Memory B cell (primary cell): Measurements from ENCODE around the gene OR52K1.
"Not testable (repeated sequence)": the region's sequence is repeated elsewhere in the genome, so short reads cannot be mapped to it uniquely, and the experiment has no call there.

Experiments used
- ATAC-seq: fragments of 150-1000 bp; cut with Tn5 transposase; 2 replicates; pipeline ENCODE4 v1.10.0; 2021; ENCODE audit warnings: low read depth, mild to moderate bottlenecking, moderate library complexity
- DNase-seq, 2 donors: peaks; one replicate each; pipeline ENCODE4 v3.0.0; 2022; ENCODE audit warnings: low spot score in 2 of 2
- H3K27ac Mint-ChIP-seq: one replicate; pipeline ENCODE4 v1.8.0; 2022; ENCODE audit warnings: mild to moderate bottlenecking, moderate library complexity, mixed read lengths
- H3K27me3 Mint-ChIP-seq: one replicate; pipeline ENCODE4 v1.8.0; 2022; ENCODE audit warnings: mixed read lengths
- H3K36me3 Mint-ChIP-seq: one replicate; pipeline ENCODE4 v1.8.0; 2022; ENCODE audit warnings: mild to moderate bottlenecking, mixed read lengths
- H3K4me1 Mint-ChIP-seq: one replicate; pipeline ENCODE4 v1.8.0; 2022; ENCODE audit warnings: mixed read lengths
- H3K4me3 Mint-ChIP-seq: one replicate; pipeline ENCODE4 v1.8.0; 2022; ENCODE audit warnings: mild to moderate bottlenecking, moderate library complexity, mixed read lengths
- H3K9me3 Mint-ChIP-seq: one replicate; pipeline ENCODE4 v1.8.0; 2022; ENCODE audit warnings: mixed read lengths

OR52K1 gene

DNA sequence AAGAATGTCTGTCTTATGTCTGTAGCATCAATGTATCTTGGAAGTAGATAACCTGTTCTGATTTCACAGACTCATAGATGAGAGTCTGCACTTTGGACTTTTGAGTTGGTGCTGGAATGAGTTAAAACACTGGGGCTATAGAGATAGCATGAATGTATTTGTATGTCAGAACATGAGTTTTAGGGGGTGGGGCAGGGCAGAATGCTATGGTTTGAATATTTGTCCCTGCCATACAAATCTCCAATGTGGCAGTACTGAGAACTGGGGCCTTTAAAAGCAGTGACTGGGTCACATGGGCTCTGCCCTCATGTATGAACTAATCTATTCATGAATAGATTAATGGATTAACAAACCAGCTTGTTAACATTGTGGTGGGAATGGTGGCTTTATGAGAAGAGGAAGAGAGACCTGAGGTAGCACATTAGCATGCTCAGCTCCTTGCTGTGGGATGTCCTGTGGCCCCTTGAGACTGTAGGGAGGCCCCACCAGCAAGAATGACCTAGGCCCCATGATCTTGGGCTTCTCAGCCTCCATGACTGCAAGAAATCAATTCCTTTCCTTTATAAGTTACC lies 15.5 kb upstream of the OR52K1 start:
- no peak overlapping the region for H3K4me3 Mint-ChIP-seq
- no peak overlapping the region for H3K27ac Mint-ChIP-seq
- ATAC-seq, result no peak
- H3K4me1 Mint-ChIP-seq, result peaks cover 19% of the 10 kb centered on the region
- H3K9me3 Mint-ChIP-seq, result peaks cover 12% of the 10 kb centered on the region
- DNase-seq, result no peak
- H3K27me3 Mint-ChIP-seq, result no peaks in the 10 kb centered on the region
- H3K36me3 Mint-ChIP-seq, result peaks cover 7% of the 10 kb centered on the region

DNA sequence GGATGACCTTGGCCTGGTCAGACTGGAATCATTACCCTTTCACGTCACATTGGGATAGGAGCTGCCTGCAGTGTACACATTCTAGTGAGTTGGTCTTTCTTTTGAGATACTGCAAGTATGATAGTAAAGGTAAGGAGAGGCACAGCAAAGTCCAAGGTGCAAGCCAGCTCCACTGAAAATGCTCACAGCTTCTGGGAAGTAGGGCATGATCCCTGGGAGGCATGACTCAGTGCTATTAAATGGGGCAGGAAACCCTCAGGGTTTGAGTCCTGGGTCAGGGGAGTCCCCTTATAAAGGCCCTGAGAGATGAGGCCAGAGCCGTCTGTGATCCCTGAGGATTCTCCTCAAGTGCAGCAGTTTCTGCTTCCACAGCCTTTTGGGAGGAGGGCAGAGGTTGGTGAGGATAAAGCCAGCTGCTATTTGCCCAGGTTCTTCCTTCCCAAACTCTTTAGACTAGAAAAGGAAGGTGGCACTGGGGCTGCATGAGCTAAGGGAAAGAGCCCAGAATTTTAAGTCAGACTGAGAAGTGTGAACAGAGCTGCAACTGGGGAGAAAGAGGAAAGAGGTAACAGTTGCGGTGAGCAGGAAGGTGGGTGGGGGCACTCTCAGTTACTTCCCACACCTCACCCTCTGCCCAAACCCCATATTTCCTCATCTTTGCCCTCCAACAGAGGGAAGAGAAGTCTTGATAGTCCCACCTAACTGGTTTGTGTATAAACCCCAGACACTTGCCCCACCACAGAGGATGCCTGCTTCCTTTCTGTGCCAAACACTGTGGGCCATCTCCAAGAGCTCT lies 14.4 kb upstream of the OR52K1 start:
- ATAC-seq, result peak; percentile 52
- Mint-ChIP-seq H3K27ac (no peak overlapping the region), H3K4me1 (peaks cover 19% of the 10 kb centered on the region), H3K4me3 (no peak overlapping the region), H3K27me3 (no peaks in the 10 kb centered on the region), H3K36me3 (peaks cover 3% of the 10 kb centered on the region), H3K9me3 (peaks cover 9% of the 10 kb centered on the region)
- DNase-seq, result no peak

DNA sequence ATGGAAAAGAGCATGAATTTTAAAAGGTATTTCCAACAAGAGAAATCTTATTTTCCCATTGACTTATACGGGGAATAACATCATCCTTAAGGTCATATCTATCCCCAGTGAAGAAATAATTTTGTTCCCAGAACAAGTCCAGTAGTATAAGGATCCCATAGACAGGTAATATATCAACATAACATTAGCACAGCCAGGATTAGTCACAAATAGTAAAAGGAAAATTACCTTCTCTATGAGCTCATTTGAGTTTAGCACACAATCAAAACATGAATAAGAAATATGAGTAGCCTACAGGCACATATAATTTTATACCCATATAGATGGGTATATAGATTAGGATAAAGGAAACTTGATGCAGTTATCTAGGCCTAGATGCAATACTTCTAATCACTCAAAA lies 2.8 kb upstream of the OR52K1 start:
- H3K4me3 Mint-ChIP-seq, result no peak overlapping the region
- no peaks in the 10 kb centered on the region for H3K4me1 Mint-ChIP-seq
- no peak for DNase-seq
- H3K9me3 Mint-ChIP-seq, result no peaks in the 10 kb centered on the region
- peaks cover 6% of the 10 kb centered on the region for H3K27me3 Mint-ChIP-seq
- H3K27ac Mint-ChIP-seq, result no peak overlapping the region
- no peaks in the 10 kb centered on the region for H3K36me3 Mint-ChIP-seq
- no peak for ATAC-seq

DNA sequence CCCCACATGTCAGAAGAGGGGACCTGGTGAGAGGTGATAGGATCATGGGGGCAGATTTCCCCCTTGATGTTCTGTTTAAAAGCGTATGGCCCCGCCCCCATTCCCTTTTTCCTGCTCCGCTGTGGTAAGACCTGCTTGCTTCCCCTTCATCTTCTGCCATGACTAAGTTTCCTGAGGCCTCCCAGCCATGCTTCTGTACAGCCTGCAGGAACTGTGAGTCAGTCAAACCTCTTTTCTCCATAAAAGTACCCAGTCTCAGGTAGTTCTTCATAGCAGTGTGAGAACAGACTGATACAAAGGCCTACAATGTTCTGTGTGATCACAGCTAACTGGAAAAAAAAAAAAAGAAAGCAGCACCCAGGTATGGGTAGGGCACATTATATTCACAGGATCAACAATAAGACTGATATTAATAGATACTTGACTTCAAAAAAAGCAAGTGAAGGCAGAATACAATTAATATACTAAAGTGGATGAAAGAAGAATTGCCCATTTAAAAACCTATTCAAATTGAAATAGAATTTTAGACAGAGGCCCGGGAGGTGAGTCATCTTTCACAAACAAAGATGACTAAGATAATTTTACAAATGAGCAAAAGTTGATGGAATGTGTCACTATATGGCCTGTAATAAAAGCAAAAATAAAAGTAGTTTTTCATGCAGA lies 1.7 kb upstream of the OR52K1 start:
- no peaks in the 10 kb centered on the region for H3K4me1 Mint-ChIP-seq
- no peak overlapping the region for H3K4me3 Mint-ChIP-seq
- H3K9me3 Mint-ChIP-seq, result no peaks in the 10 kb centered on the region
- no peaks in the 10 kb centered on the region for H3K27me3 Mint-ChIP-seq
- H3K36me3 Mint-ChIP-seq, result no peaks in the 10 kb centered on the region
- ATAC-seq, result no peak
- H3K27ac Mint-ChIP-seq, result no peak overlapping the region
- DNase-seq, result no peak

DNA sequence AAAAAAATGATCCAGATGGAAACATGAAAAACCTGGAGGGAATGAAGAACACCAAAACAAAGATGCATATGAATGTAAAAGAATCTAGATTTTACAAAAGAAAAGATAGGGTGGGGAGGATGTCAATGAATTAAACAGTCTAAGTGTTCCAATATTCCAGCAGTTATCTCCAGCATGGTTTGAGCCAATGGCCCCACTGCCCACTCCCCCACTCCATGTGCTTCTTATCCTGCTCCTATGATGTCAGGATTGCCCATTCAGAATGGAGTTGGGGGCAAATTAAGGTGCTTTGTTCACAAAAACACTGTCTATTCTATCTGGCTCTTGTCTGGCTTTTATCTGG lies 1.2 kb upstream of the OR52K1 start:
- Mint-ChIP-seq H3K27ac (no peak overlapping the region), H3K4me3 (no peak overlapping the region), H3K4me1 (no peaks in the 10 kb centered on the region), H3K27me3 (peaks cover under 1% of the 10 kb centered on the region), H3K36me3 (no peaks in the 10 kb centered on the region), H3K9me3 (no peaks in the 10 kb centered on the region)
- DNase-seq (no peak), ATAC-seq (no peak)

DNA sequence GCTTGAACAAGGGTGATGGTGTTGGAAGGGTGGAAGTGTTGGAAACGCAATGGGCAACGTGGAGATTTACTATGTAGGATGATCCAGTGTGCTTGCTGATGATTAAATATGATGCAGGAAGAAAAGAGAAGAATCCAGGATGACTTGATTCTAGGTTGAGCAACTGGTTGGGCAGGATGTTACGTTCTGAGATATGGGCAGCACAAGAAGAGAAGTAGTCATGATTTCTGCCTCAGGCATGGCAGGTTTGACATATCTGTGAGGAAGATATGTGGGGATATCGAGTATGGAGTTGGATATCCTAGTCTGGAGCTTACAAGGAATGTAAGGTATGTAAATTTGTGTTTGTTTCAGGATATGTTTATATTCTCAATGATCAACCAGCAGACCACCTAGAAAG lies 1.9 kb downstream of the OR52K1 start:
- Mint-ChIP-seq H3K27me3 (peaks cover 7% of the 10 kb centered on the region), H3K36me3 (no peaks in the 10 kb centered on the region), H3K4me1 (no peaks in the 10 kb centered on the region), H3K27ac (no peak overlapping the region), H3K4me3 (no peak overlapping the region), H3K9me3 (no peaks in the 10 kb centered on the region)
- DNase-seq (no peak), ATAC-seq (no peak)

DNA sequence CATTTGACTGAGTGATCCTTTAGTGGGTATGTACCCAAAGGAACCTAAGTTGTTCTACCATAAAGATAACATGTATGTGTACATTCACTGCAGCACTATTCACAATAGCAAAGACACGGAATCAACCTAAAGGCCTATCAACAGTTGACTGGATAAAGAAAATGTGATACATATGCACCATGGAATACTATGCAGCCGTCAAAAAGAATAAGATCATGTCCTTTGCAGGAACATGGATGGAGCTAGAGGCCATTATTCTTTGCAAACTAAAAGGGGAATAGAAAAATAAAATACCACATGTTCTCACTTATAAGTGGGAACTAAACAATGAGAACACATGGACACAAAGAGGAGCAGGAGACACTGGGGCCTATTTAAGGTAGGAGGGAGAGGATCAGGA lies 9.0 kb downstream of the OR52K1 start:
- not testable (repeated sequence) for H3K27me3 Mint-ChIP-seq, H3K27ac Mint-ChIP-seq, H3K4me1 Mint-ChIP-seq, DNase-seq, H3K4me3 Mint-ChIP-seq, H3K36me3 Mint-ChIP-seq, H3K9me3 Mint-ChIP-seq, ATAC-seq

DNA sequence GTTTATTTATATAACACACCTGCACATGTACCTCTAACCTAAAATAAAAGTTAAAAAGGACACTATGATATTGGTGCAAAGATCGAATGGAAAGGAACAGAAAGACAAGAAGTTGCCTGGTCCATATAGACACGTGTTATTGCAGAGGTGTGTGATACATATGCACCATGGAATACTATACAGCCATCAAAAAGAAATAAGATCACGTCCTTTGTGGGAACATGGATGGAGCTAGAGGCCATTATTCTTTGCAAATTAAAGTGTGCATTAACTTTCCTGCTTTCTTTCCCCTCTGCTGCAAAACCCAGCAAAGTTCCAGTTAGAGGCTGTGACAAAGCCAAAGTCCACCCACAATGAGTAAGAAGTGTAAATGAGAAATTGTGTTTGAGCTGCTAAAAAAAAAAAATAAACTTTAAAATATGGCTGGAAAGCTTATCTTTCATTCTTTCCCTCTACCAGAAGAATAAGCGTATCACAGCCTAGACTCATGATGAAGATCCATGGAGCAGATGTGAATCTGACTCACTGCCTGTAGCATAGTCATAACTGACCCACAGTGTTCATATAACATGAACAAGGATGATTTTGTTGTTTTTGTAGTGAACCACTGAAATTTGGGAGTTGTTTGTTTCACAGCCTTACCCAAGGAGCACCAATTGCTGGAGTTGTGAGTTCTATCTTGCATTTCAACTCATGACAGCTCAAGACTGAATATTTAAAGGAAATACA lies 9.6 kb downstream of the OR52K1 start:
- H3K27ac Mint-ChIP-seq, result no peak overlapping the region
- no peak for DNase-seq
- H3K9me3 Mint-ChIP-seq, result no peaks in the 10 kb centered on the region
- ATAC-seq, result no peak
- peaks cover 13% of the 10 kb centered on the region for H3K27me3 Mint-ChIP-seq
- H3K4me3 Mint-ChIP-seq, result no peak overlapping the region
- H3K4me1 Mint-ChIP-seq, result peaks cover 5% of the 10 kb centered on the region
- no peaks in the 10 kb centered on the region for H3K36me3 Mint-ChIP-seq

DNA sequence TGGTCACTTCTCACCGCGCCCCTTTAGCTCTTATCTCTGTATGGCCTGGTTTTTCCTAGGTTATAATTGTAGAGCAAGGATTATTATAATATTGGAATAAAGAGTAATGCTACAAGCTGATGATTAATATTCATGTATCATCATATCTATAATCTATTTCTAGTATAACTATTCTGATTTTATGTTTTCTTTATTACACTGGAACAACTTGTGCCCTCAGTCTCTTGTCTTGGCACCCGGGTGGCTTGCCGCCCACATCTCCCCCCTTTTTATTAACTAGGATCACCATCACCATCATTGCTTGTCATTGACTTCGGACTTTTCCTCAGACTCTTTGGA lies 11.0 kb downstream of the OR52K1 start:
- Mint-ChIP-seq H3K36me3 (no peaks in the 10 kb centered on the region), H3K9me3 (no peaks in the 10 kb centered on the region), H3K4me1 (peaks cover 5% of the 10 kb centered on the region), H3K4me3 (no peak overlapping the region), H3K27ac (no peak overlapping the region), H3K27me3 (peaks cover 15% of the 10 kb centered on the region)
- DNase-seq, result no peak
- no peak for ATAC-seq

DNA sequence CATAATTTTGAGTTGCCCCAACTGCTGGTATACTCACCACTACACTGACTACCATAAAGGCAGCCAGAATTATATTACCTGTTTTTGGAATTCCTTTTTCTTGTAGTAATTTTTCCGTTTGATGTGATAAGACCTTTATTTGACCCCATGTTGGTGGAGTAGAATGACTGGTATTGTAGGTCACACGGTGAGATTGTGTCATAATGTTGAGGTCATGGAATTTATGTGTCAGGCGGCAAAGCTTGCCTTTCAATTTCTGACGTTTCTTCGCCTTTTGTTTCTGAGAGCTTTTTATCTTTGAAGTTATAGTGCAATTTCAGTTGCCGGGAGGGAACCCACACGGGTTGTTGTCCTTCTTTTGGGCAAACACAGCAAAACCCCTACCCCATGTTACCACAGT lies 13.0 kb downstream of the OR52K1 start:
- Mint-ChIP-seq H3K4me3 (no peak overlapping the region), H3K9me3 (no peaks in the 10 kb centered on the region), H3K27me3 (peaks cover 8% of the 10 kb centered on the region), H3K27ac (no peak overlapping the region), H3K36me3 (no peaks in the 10 kb centered on the region), H3K4me1 (peaks cover 5% of the 10 kb centered on the region)
- DNase-seq (no peak), ATAC-seq (no peak)

DNA sequence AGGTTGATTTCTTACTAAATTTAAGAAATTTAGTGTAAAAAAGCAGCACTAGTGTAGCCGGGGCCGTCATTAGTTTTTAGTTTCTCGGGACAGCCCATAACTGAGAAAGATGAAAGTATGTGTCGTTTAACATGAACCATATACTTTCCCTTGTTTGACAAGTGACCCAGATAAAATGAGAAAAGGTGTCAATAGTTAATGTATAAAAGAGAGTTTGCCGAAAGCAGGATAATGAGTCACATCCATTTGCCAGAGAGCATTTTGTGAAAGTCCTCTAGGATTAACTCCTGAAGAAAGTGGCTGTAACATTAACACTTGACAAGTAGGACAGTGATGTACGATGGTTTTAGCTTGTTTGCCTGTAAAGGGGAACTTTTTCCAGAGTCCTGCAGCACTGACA lies 13.5 kb downstream of the OR52K1 start:
- H3K27me3 Mint-ChIP-seq, result peaks cover 8% of the 10 kb centered on the region
- H3K4me1 Mint-ChIP-seq, result peaks cover 5% of the 10 kb centered on the region
- no peak overlapping the region for H3K27ac Mint-ChIP-seq
- no peak overlapping the region for H3K4me3 Mint-ChIP-seq
- ATAC-seq (no peak), DNase-seq (no peak)
- H3K9me3 Mint-ChIP-seq, result no peaks in the 10 kb centered on the region
- H3K36me3 Mint-ChIP-seq, result no peaks in the 10 kb centered on the region

DNA sequence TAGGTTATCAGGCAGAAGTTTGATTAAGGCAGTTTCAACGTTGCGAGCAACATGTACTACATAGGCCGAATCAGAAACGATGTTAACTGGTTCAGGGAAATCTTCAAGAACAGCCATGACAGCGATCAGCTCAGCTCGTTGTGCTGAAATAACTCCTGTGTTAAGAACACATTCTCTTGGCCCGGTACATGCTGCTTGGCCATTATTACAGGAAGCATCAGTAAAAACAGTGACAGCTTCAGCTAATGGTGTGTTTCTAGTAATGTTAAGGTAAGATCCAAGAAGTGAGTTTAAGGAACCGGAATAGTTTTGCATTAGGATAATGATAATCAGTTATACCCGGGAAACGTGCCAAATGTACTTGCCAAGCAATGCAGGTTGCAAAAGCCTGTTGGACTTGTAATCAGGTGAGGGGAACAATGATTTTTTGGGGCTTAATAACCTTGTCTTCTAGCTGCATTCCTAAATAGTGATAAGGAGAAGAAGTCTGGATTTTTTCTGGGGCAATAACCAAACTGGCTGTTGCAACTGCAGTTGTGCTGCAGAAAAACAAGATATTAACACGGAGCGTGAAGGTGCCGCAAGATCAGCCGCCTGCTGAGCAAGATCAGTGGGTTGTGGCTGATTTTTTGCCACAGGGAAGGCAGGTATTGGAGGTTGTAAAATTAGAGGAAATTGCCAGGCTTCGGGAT lies 14.3 kb downstream of the OR52K1 start:
- peaks cover 5% of the 10 kb centered on the region for H3K4me1 Mint-ChIP-seq
- H3K9me3 Mint-ChIP-seq, result no peaks in the 10 kb centered on the region
- ATAC-seq, result no peak
- H3K27me3 Mint-ChIP-seq, result peaks cover 8% of the 10 kb centered on the region
- no peaks in the 10 kb centered on the region for H3K36me3 Mint-ChIP-seq
- no peak overlapping the region for H3K4me3 Mint-ChIP-seq
- no peak overlapping the region for H3K27ac Mint-ChIP-seq
- no peak for DNase-seq

DNA sequence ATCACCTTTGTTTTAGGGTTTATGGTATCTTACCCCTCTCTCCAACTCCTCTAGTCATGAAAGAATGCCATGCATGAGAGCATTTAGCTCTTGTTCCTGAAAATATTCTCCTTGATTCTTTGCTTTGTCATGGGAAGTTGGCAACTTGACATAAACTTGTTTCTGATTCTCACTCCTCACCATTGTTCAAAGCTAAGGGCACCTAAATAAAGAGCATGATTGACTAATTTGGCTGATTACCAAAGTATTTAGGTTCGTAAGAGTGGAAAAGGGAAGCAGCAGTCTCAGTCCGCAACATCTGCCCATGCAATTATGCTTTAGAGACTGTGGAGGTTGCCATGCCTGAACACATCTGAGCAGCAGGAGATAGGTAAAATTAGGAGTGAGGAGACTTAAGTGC lies 26.4 kb downstream of the OR52K1 start:
- Mint-ChIP-seq H3K27me3 (peaks cover 14% of the 10 kb centered on the region), H3K4me1 (no peaks in the 10 kb centered on the region), H3K9me3 (peaks cover 9% of the 10 kb centered on the region), H3K4me3 (no peak overlapping the region), H3K27ac (no peak overlapping the region), H3K36me3 (no peaks in the 10 kb centered on the region)
- DNase-seq, result no peak
- ATAC-seq, result no peak
